GM12801 (cell line): ENCODE measurements around the gene MAST1.

Experiments used
- CTCF ChIP-seq: IDR thresholded peaks from one replicate; pipeline ENCODE4 v1.5.1; 2011; ENCODE audit warnings: control low read depth; ENCODE audit not compliant: insufficient read length; ENCODE audit errors: extremely low read depth

MAST1 gene

GRCh38 chr19:12833738-12834565 is 4.4 kb upstream of the MAST1 start:
- no peak for TF ChIP-seq CTCF

- TF ChIP-seq CTCF = no peak
These were observed 3.8 kb upstream of the MAST1 start, which contains the start of gene RTBDN for GRCh38 chr19:12834566-12834943. TSS of gene RTBDN (minus strand) at chr19:12834579. CDS start at chr19:12829979, 4,600 bp downstream.

GRCh38 chr19:12834976-12835757 is 3.1 kb upstream of the MAST1 start:
- TF ChIP-seq CTCF = no peak

GRCh38 chr19:12836529-12836863 is 1.8 kb upstream of the MAST1 start:
- TF ChIP-seq CTCF = no peak

GRCh38 chr19:12837225-12837624 is 1.1 kb upstream of the MAST1 start:
- TF ChIP-seq CTCF = no peak

- no peak for TF ChIP-seq CTCF
These were observed 806 bp downstream of the MAST1 start for GRCh38 chr19:12838886-12839756.
